Fibroblast of mammary gland (primary cell): ENCODE data around the gene USP34.

Experiments
- DNase-seq: peaks from one replicate; pipeline ENCODE4 v3.0.0-alpha.2; 2010; ENCODE audit warnings: low read depth
- H3K4me3 ChIP-seq: 2 replicates; pipeline ENCODE4 v1.5.1; 2011; ENCODE audit warnings: low read depth, mild to moderate bottlenecking, low read length, moderate library complexity; ENCODE audit not compliant: control insufficient read depth
- TF ChIP-seq, protein P1 (sequence below): conservative IDR thresholded peaks from 2 replicates; pipeline ENCODE4 v1.5.1; 2011; ENCODE audit warnings: low read depth, low read length, inconsistent platforms; ENCODE audit not compliant: control insufficient read depth, insufficient read depth

The USP34 gene

DNA sequence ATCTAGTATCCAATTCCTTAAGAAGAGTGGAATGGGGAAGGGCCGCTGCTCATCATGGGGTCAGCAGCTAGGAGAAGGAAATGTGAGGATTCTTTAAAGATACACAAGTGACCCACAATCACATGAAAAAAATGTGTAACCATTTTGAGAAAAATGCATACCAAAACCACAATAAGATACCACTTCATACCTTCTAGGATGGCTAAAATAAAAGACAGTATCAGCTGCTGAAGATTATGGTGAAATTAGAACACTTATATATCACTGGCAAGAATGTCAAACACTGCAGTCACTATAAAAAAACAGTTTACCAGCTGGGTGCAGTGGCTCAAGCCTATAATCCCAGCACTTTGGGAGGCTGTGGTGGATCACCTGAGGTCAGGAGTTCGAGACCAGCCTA, 241.0 kb downstream of the USP34 start:
- H3K4me3 ChIP-seq = no peak overlapping the region
- DNase-seq = no peak
- TF ChIP-seq, protein P1, sequence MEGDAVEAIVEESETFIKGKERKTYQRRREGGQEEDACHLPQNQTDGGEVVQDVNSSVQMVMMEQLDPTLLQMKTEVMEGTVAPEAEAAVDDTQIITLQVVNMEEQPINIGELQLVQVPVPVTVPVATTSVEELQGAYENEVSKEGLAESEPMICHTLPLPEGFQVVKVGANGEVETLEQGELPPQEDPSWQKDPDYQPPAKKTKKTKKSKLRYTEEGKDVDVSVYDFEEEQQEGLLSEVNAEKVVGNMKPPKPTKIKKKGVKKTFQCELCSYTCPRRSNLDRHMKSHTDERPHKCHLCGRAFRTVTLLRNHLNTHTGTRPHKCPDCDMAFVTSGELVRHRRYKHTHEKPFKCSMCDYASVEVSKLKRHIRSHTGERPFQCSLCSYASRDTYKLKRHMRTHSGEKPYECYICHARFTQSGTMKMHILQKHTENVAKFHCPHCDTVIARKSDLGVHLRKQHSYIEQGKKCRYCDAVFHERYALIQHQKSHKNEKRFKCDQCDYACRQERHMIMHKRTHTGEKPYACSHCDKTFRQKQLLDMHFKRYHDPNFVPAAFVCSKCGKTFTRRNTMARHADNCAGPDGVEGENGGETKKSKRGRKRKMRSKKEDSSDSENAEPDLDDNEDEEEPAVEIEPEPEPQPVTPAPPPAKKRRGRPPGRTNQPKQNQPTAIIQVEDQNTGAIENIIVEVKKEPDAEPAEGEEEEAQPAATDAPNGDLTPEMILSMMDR = no peak

DNA sequence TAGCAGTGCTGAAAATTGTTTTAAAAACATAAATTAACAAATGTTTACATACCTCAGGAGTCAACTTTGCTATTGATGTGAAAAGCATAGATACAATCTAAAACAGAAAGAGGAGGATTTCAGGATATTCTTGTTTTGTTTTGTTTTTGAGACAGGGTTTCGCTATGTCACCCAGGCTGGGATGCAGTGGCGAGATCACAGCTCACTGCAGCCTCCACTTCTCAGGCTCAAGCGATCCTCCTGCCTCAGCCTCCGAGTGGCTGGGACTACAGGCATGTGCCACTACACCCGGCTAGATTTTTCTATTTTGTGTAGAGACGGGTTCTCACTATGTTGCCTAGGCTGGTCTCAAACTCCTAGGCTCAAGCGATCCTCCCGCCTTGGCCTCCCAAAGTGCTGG, 248.3 kb downstream of the USP34 start:
- TF ChIP-seq, protein P1 = no peak
- H3K4me3 ChIP-seq = no peak overlapping the region
- DNase-seq = no peak

DNA sequence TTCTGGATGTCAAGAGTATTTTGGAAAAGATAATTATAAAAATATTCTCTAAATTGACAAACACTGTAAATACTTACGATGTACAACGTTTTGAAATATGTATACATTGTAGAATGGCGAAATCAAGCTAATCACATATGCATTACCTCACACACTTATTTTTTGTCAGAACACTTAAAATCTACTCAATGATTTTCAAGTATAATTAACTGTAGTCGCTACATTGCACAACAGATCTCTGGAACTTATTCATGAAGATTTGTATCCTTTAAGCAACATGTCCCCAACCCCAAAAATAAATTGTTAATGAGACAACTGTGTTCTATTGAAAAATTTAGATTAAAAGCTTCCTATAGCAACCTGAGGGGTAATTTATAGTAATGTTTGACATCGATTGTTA, 249.1 kb downstream of the USP34 start:
- no peak overlapping the region for H3K4me3 ChIP-seq
- TF ChIP-seq, protein P1 = no peak
- no peak for DNase-seq

DNA sequence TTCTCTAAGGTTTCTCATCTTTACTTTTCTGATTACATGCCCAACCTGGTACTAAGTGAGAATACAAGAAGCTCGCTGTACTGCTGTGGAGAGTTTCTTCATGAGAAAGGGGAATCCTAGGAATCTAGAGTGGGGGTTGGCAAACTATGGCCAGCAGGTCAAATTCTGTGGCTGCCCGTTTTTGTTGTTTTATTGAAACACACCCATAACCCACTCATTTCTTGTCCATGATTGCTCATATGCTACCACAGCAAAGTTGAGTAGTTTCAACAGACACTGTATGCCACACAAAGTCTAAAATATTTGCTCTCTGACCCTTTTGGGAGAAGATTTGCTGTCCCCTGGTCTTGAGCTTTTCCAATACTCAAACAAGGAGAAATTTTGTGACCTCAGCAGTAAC, 250.1 kb downstream of the USP34 start:
- TF ChIP-seq, protein P1 = no peak
- peak; percentile 14 for DNase-seq
- H3K4me3 ChIP-seq = no peak overlapping the region

DNA sequence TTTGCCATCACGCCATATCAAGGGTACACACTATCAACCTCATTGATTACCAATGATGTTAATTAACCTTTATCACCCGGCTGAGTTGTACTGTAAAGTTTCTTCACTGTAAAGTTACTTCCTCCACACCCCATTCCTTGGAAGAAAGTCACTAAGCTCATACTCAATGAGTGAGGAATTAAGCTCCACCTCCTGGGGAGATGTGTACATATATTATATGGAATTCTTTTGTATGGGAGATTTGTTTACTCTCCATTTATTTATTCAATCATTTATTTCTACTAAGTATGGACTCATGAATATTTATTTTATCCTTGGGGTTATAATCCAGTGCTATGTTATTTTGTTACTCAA, 252.1 kb downstream of the USP34 start:
- TF ChIP-seq, protein P1 = no peak
- no peak for DNase-seq
- H3K4me3 ChIP-seq = no peak overlapping the region

DNA sequence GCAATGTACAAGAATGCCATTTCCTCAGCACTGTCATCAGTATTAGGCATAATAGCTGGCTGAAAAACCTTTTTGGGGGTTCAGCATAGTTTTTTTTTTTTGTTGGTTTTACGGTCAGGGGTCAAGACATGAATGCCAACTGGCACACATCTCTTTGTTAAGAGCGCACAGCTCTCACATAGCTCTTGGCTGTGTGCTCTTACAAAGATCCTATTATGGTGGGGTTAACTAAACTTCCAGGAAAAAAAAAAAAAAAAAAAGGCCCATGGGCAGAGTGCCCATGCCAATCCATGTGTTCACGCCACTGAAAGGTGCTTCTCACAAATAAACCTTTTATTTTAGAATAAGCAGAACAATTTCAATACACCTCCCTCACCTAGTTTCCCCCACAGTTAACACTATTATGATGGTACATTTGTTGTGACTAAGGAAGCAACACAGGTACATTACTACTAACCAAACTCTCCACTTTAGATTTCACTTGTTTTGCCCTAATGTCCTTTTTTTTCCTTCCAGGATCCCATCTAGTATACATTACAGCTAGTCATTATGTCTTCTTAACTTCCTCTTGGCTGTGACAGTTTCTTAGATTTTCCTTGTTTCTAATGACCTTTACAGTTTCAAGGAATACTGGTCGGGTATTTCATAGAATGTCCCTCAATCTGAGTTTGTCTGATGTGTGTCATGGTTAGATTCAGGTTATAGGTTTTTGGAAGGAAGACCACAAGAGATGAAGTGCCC, 252.6 kb downstream of the USP34 start:
- DNase-seq = no peak
- TF ChIP-seq, protein P1 = no peak
- H3K4me3 ChIP-seq = no peak overlapping the region

DNA sequence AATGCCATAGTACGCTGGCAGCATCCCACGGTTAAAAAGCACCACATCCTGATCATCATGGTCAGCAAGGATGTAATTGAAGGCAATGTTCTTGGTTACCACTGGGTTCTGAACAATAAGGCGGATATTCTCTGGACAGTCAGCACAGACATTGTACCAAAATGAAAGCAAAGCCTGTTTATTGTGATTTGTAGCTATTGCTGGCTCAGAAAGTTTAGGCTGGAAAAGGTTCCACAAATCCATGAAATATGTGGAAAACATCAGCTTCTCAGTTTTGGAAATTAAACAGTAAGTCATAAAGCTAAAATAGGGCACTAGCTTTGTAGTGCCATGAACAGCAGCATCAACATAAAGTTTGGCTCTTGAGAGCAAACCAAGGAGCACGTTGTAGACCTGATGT, 256.7 kb downstream of the USP34 start:
- no peak for DNase-seq
- H3K4me3 ChIP-seq = no peak overlapping the region
- TF ChIP-seq, protein P1 = no peak
